Measurements from ENCODE around the gene CDH5.

Gene CDH5

GRCh38 chr16:66361604-66362135 lies 4.8 kb upstream of the CDH5 start:
- TF ChIP-seq RAD21 (IDR thresholded peaks at IDR 0.05; ENCODE audit: low read depth), result no peak
- no peak for TF ChIP-seq EP300 (IDR thresholded peaks at IDR 0.05; ENCODE audit: borderline replicate concordance)
- TF ChIP-seq TCF12 (IDR thresholded peaks at IDR 0.05; ENCODE audit: low read depth), result no peak
- TF ChIP-seq MAX (IDR thresholded peaks at IDR 0.05), result no peak
- TF ChIP-seq CREB1 (IDR thresholded peaks at IDR 0.05; ENCODE audit: low read depth), result no peak
- TF ChIP-seq NFIC (IDR thresholded peaks at IDR 0.05), result no peak
- TF ChIP-seq EGR1 (IDR thresholded peaks at IDR 0.05), result no peak
- TF ChIP-seq REST (IDR thresholded peaks at IDR 0.05; ENCODE audit: low read depth), result no peak
- no peak for TF ChIP-seq USF1 (IDR thresholded peaks at IDR 0.05)
- no peak for TF ChIP-seq CEBPB (IDR thresholded peaks at IDR 0.05)
- no peak for TF ChIP-seq TAF1 (IDR thresholded peaks at IDR 0.05; ENCODE audit: low read depth)
- no peak for TF ChIP-seq YY1 (IDR thresholded peaks at IDR 0.05; ENCODE audit: low read depth)
- TF ChIP-seq FOXM1 (IDR thresholded peaks at IDR 0.05; ENCODE audit: borderline replicate concordance, low read depth), result no peak
- no peak for TF ChIP-seq ZBTB7A (IDR thresholded peaks at IDR 0.05; ENCODE audit: low read depth)
- no peak for TF ChIP-seq TEAD4 (IDR thresholded peaks at IDR 0.05)

- no peak for TF ChIP-seq USF1 (IDR thresholded peaks at IDR 0.05)
- no peak for TF ChIP-seq TAF1 (IDR thresholded peaks at IDR 0.05; ENCODE audit: low read depth)
- no peak for TF ChIP-seq RAD21 (IDR thresholded peaks at IDR 0.05; ENCODE audit: low read depth)
- no peak for TF ChIP-seq CEBPB (IDR thresholded peaks at IDR 0.05)
- no peak for TF ChIP-seq MAX (IDR thresholded peaks at IDR 0.05)
- no peak for TF ChIP-seq EGR1 (IDR thresholded peaks at IDR 0.05)
- no peak for TF ChIP-seq YY1 (IDR thresholded peaks at IDR 0.05; ENCODE audit: low read depth)
- no peak for TF ChIP-seq FOXM1 (IDR thresholded peaks at IDR 0.05; ENCODE audit: borderline replicate concordance, low read depth)
- no peak for TF ChIP-seq NFIC (IDR thresholded peaks at IDR 0.05)
- no peak for TF ChIP-seq EP300 (IDR thresholded peaks at IDR 0.05; ENCODE audit: borderline replicate concordance)
- TF ChIP-seq TEAD4 (IDR thresholded peaks at IDR 0.05), result no peak
- no peak for TF ChIP-seq REST (IDR thresholded peaks at IDR 0.05; ENCODE audit: low read depth)
- no peak for TF ChIP-seq TCF12 (IDR thresholded peaks at IDR 0.05; ENCODE audit: low read depth)
- TF ChIP-seq ZBTB7A (IDR thresholded peaks at IDR 0.05; ENCODE audit: low read depth), result no peak
- TF ChIP-seq CREB1 (IDR thresholded peaks at IDR 0.05; ENCODE audit: low read depth), result no peak
These were observed 3.2 kb upstream of the CDH5 start for GRCh38 chr16:66363211-66363777.

- no peak for TF ChIP-seq USF1 (IDR thresholded peaks at IDR 0.05)
These were observed 2.2 kb upstream of the CDH5 start for GRCh38 chr16:66364117-66364958.

- TF ChIP-seq REST (IDR thresholded peaks at IDR 0.05; ENCODE audit: low read depth), result no peak
- no peak for TF ChIP-seq RAD21 (IDR thresholded peaks at IDR 0.05; ENCODE audit: low read depth)
- no peak for TF ChIP-seq TAF1 (IDR thresholded peaks at IDR 0.05; ENCODE audit: low read depth)
- no peak for TF ChIP-seq EP300 (IDR thresholded peaks at IDR 0.05; ENCODE audit: borderline replicate concordance)
- no peak for TF ChIP-seq MAX (IDR thresholded peaks at IDR 0.05)
- TF ChIP-seq EGR1 (IDR thresholded peaks at IDR 0.05), result no peak
- TF ChIP-seq CEBPB (IDR thresholded peaks at IDR 0.05), result no peak
- TF ChIP-seq CREB1 (IDR thresholded peaks at IDR 0.05; ENCODE audit: low read depth), result no peak
- TF ChIP-seq FOXM1 (IDR thresholded peaks at IDR 0.05; ENCODE audit: borderline replicate concordance, low read depth), result no peak
- TF ChIP-seq TEAD4 (IDR thresholded peaks at IDR 0.05), result no peak
- no peak for TF ChIP-seq USF1 (IDR thresholded peaks at IDR 0.05)
- TF ChIP-seq TCF12 (IDR thresholded peaks at IDR 0.05; ENCODE audit: low read depth), result no peak
- TF ChIP-seq ZBTB7A (IDR thresholded peaks at IDR 0.05; ENCODE audit: low read depth), result no peak
- TF ChIP-seq NFIC (IDR thresholded peaks at IDR 0.05), result no peak
- TF ChIP-seq YY1 (IDR thresholded peaks at IDR 0.05; ENCODE audit: low read depth), result no peak
These were observed 1.6 kb upstream of the CDH5 start for GRCh38 chr16:66364959-66365306.
